HepG2 (cell line): ENCODE data around the gene VARS1. TPM values are rescaled to one million over a fixed set of nuclear protein-coding genes. Genes with fewer than 3 reads are reported as not detected.

Experiments used
- ADNP ChIP-seq: sonication (generic); formaldehyde crosslinking; IDR thresholded peaks from 2 replicates; pipeline ENCODE4 v1.4.0; 2020; ENCODE audit warnings: missing genetic modification reagents
- ARID2 ChIP-seq: sonication (generic); formaldehyde crosslinking; IDR thresholded peaks from 2 replicates; pipeline ENCODE4 v1.8.1; 2022; ENCODE audit warnings: mild to moderate bottlenecking, missing genetic modification reagents, borderline replicate concordance
- ATRX ChIP-seq: sonication (generic); formaldehyde crosslinking; IDR thresholded peaks from 2 replicates; pipeline ENCODE4 v1.4.0; 2020; ENCODE audit warnings: missing genetic modification reagents, borderline replicate concordance
- GABPA ChIP-seq, 2 experiments: IDR thresholded peaks; 2 replicates each; pipeline ENCODE4 v1.6.1; 2011 to 2016; ENCODE audit warnings: low read depth in 2 of 2, low read length in 1 of 2, missing biosample characterization in 1 of 2, missing genetic modification characterization in 1 of 2
- HMGA1 ChIP-seq: sonication (generic); formaldehyde crosslinking; conservative IDR thresholded peaks from 2 replicates; pipeline ENCODE4 v1.4.0; 2020; ENCODE audit warnings: missing genetic modification reagents
- HNF4A ChIP-seq: sonication (generic); formaldehyde crosslinking; IDR thresholded peaks from 2 replicates; pipeline ENCODE4 v1.4.0; 2020; ENCODE audit warnings: missing genetic modification reagents
- NR2F1 ChIP-seq, 2 experiments: fragments of 450-650 bp in 1 of 2; formaldehyde crosslinking in 1 of 2; IDR thresholded peaks; 2 replicates each; pipeline versions ENCODE4 v1.5.0 to v1.6.1; 2016 to 2020; ENCODE audit warnings: mild to moderate bottlenecking in 1 of 2, missing compliant biosample characterization in 1 of 2, missing genetic modification reagents in 1 of 2, moderate library complexity in 1 of 2
- RFX1 ChIP-seq: fragments of 450-650 bp; IDR thresholded peaks from 2 replicates; pipeline ENCODE4 v1.6.1; 2017
- TARDBP ChIP-seq: sonication (generic); formaldehyde crosslinking; IDR thresholded peaks from 2 replicates; pipeline ENCODE4 v1.8.0; 2022; ENCODE audit warnings: mild to moderate bottlenecking, missing genetic modification reagents
- THAP8 ChIP-seq: sonication (generic); formaldehyde crosslinking; IDR thresholded peaks from 2 replicates; pipeline ENCODE4 v1.5.1; 2020; ENCODE audit warnings: missing genetic modification reagents, mild to moderate bottlenecking, borderline replicate concordance
- TMF1 ChIP-seq: sonication (generic); formaldehyde crosslinking; IDR thresholded peaks from 2 replicates; pipeline ENCODE4 v1.8.1; 2022; ENCODE audit warnings: low read depth, missing genetic modification reagents
- U2AF1 ChIP-seq: fragments of 200-400 bp; formaldehyde crosslinking; optimal IDR thresholded peaks from 2 replicates; pipeline ENCODE3; 2017; ENCODE audit warnings: mild to moderate bottlenecking, low read depth, low read length
- ZBTB10 ChIP-seq: sonication (generic); formaldehyde crosslinking; IDR thresholded peaks from 2 replicates; pipeline ENCODE4 v1.4.0; 2020; ENCODE audit warnings: missing genetic modification reagents, borderline replicate concordance
- ZFX ChIP-seq: sonication (generic); formaldehyde crosslinking; IDR thresholded peaks from 2 replicates; pipeline ENCODE4 v1.4.0; 2020; ENCODE audit warnings: mild to moderate bottlenecking, low read depth, missing genetic modification reagents, moderate library complexity
- ZNF124 ChIP-seq: sonication (generic); formaldehyde crosslinking; IDR thresholded peaks from 2 replicates; pipeline ENCODE4 v1.4.0; 2020; ENCODE audit warnings: missing genetic modification reagents
- ZNF17 ChIP-seq: sonication (generic); formaldehyde crosslinking; IDR thresholded peaks from 2 replicates; pipeline ENCODE4 v1.5.0; 2020; ENCODE audit warnings: mild to moderate bottlenecking, missing genetic modification reagents
- ZNF256 ChIP-seq: sonication (generic); formaldehyde crosslinking; conservative IDR thresholded peaks from 2 replicates; pipeline ENCODE4 v1.4.0; 2020; ENCODE audit warnings: missing genetic modification reagents
- ZNF367 ChIP-seq: sonication (generic); formaldehyde crosslinking; IDR thresholded peaks from 2 replicates; pipeline ENCODE4 v1.4.0; 2020; ENCODE audit warnings: missing genetic modification reagents, borderline replicate concordance
- ZNF430 ChIP-seq: sonication (generic); formaldehyde crosslinking; IDR thresholded peaks from 2 replicates; pipeline ENCODE4 v1.9.0; 2021; ENCODE audit warnings: mild to moderate bottlenecking, missing genetic modification reagents
- ZNF512B ChIP-seq: sonication (generic); formaldehyde crosslinking; IDR thresholded peaks from 2 replicates; pipeline ENCODE4 v1.5.1; 2020; ENCODE audit warnings: missing genetic modification reagents, mild to moderate bottlenecking, borderline replicate concordance
- ZNF644 ChIP-seq: IDR thresholded peaks from 2 replicates; pipeline ENCODE4 v1.6.1; 2016; ENCODE audit warnings: low read depth
- ZNF746 ChIP-seq: sonication (generic); formaldehyde crosslinking; IDR thresholded peaks from 2 replicates; pipeline ENCODE4 v1.8.0; 2022; ENCODE audit warnings: mild to moderate bottlenecking, missing genetic modification reagents
- polyA plus RNA-seq, 8 experiments: library from polyadenylated mRNA; depleted of rRNA in 3 of 8; stranded (reverse) in 7 of 8; unstranded in 1 of 8; fragments of >200 nt; fragmentation: Illumina TruSeq in 4 of 8; extraction: Trizol in 4 of 8; gene quantifications; 2 replicates each; pipeline versions ENCODE4 v1.2.1 to v1.2.3, GENCODE V29; 2011 to 2016; ENCODE audit warnings: low read depth in 4 of 8, missing spikeins in 1 of 8, mixed read lengths in 1 of 8; ENCODE audit not compliant: insufficient read depth in 1 of 8
- total RNA-seq, 5 experiments: library from RNA; depleted of rRNA; stranded (reverse); fragments of >200 nt; fragmentation: Illumina TruSeq; extraction: Trizol; gene quantifications; 2 replicates each; pipeline ENCODE4 v1.2.3, GENCODE V29; 2016; ENCODE audit warnings: low read depth in 1 of 5
- TF ChIP-seq, protein P1 (sequence below): IDR thresholded peaks from 2 replicates; pipeline ENCODE4 v1.6.1; 2016

The VARS1 gene
- total and polyA plus RNA-seq, 2 of the 13 experiments (the other 11 are each of a cell fraction or from before 2014, with no cell fraction given), result 14.7 to 56.1 TPM

DNA sequence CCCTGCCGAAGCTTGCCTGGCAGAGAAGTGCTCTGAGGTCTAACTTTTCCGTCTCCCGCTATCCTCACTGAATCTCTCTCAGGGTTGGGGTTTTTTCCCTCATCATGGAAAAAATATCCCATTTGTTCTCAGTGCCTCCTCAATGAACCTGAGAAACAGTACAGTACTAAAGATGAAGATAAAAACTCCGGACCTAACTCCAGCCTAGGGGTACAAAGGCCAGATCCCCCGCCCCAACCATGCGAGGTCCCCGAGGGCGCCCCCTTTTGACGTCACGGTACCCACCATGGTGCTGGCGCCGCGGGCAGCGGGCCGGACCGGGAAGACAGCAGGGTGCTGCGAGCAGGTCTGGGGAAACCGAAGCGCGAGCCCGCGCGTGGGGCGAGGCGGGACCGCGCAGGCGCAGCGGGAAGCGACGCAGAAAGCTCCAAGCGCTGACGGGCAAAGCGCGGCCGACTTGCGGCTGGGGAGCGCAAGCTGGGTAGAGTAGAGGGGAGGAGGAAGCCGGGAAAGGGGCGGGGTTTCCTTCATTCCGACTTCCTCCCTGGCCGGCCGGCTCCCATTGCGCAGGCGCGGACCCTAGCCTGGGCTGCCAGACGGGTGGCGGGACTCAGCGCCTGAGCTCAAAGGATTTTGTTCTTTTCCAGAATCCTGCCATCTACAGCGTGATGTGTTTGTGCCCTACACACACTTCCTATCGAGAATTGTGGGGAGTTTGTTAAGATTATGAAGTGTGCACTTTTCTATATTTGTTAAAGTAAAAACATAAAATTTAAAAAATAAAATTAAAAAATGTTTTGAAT, 11.1 kb upstream of the VARS1 start, which contains the start of gene LSM2 (continued):
- peak; percentile 96 for TF ChIP-seq ZBTB10
- TF ChIP-seq TMF1 (CRISPR knock-in tag), result peak; percentile 84; the same call in 1 of the 2 replicates
- 0 out of 2 replicates have a peak, but pooled peaks have one; percentile 38 for TF ChIP-seq ADNP (CRISPR knock-in tag)
- TF ChIP-seq ARID2 (CRISPR knock-in tag), result peak; percentile 64; the same call in 1 of the 2 replicates
- peak; percentile 63; the same call in 1 of the 2 replicates for TF ChIP-seq ZNF367 (CRISPR knock-in tag)
- peak; percentile 96 for TF ChIP-seq HNF4A (CRISPR knock-in tag)
- peak; percentile 81; the same call in 1 of the 2 replicates for TF ChIP-seq ZNF512B (CRISPR knock-in tag)
- TF ChIP-seq U2AF1, result no peak
- TF ChIP-seq THAP8 (CRISPR knock-in tag), result no peak
- no peak for TF ChIP-seq ZNF17
- 0 out of 4 replicates have a peak, but pooled peaks of 1 of the 2 experiments have one; percentile 43 for TF ChIP-seq NR2F1 (CRISPR knock-in tag; IDR thresholded peaks at IDR 0.05)
- no peak for TF ChIP-seq RFX1
- peak; percentile 97 for TF ChIP-seq TARDBP (CRISPR knock-in tag)
- TF ChIP-seq ZNF430 (CRISPR knock-in tag), result peak; percentile 96
- no peak for TF ChIP-seq ATRX (CRISPR knock-in tag)
- TF ChIP-seq, protein P1, sequence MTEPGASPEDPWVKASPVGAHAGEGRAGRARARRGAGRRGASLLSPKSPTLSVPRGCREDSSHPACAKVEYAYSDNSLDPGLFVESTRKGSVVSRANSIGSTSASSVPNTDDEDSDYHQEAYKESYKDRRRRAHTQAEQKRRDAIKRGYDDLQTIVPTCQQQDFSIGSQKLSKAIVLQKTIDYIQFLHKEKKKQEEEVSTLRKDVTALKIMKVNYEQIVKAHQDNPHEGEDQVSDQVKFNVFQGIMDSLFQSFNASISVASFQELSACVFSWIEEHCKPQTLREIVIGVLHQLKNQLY (CRISPR knock-in tag), result peak; percentile 49; the same call in 1 of the 2 replicates
- TF ChIP-seq ZNF124 (CRISPR knock-in tag), result peak; percentile 88; the same call in 1 of the 2 replicates
- TF ChIP-seq ZFX (CRISPR knock-in tag), result peak; percentile 99
- 0 out of 2 replicates have a peak, but pooled peaks have one; percentile 13 for TF ChIP-seq ZNF644 (CRISPR knock-in tag)
- TF ChIP-seq ZNF746 (CRISPR knock-in tag), result no peak
- TF ChIP-seq GABPA (IDR thresholded peaks at IDR 0.05; ENCODE audit: low read depth, low read length), result peak; percentile 56
- peak; percentile 65; the same call in 1 of the 2 replicates for TF ChIP-seq GABPA (CRISPR knock-in tag; IDR thresholded peaks at IDR 0.05; ENCODE audit: low read depth)
- no peak for TF ChIP-seq HMGA1
- peak; percentile 92 for TF ChIP-seq ZNF256 (CRISPR knock-in tag)
